Vagina (tissue), 2 donors: ENCODE measurements around the gene WWOX. TPM values are rescaled to one million over a fixed set of nuclear protein-coding genes. Genes with fewer than 3 reads are reported as not detected.

Source experiments
- DNase-seq, 2 donors: peaks; one replicate each; pipeline ENCODE4 v3.0.0-alpha.2; 2017; ENCODE audit errors: extremely low spot score in 2 of 2
- H3K27ac ChIP-seq: fragments of 200-600 bp; sonication (generic); one replicate; pipeline ENCODE4 v1.5.1; 2019
- H3K27me3 ChIP-seq: fragments of 200-600 bp; sonication (generic); one replicate; pipeline ENCODE4 v1.5.1; 2019
- H3K36me3 ChIP-seq, 2 donors: fragments of 200-600 bp; sonication (generic); one replicate each; pipeline ENCODE4 v1.5.1; 2017 to 2019
- H3K4me1 ChIP-seq: fragments of 200-600 bp; sonication (generic); one replicate; pipeline ENCODE4 v1.5.1; 2019
- H3K4me3 ChIP-seq, 2 donors: fragments of 200-600 bp; sonication (generic); 1 replicate in 1 of 2; 2 replicates in 1 of 2; pipeline ENCODE4 v1.5.1; 2016 to 2019
- H3K9me3 ChIP-seq: fragments of 200-600 bp; sonication (generic); one replicate; pipeline ENCODE4 v1.5.1; 2019
- CTCF ChIP-seq, 3 experiments: fragments of 450-650 bp in 2 of 3; fragments of 200-600 bp in 1 of 3; sonication (generic) in 1 of 3; IDR thresholded peaks; one replicate each; pipeline ENCODE4 v1.5.1; 2017 to 2019; ENCODE audit warnings: antibody characterized with exemption in 3 of 3, mild to moderate bottlenecking in 2 of 3, moderate library complexity in 2 of 3
- POLR2A ChIP-seq, 2 donors: fragments of 450-650 bp; IDR thresholded peaks; one replicate each; pipeline ENCODE4 v1.6.1; 2017; ENCODE audit warnings: antibody characterized with exemption in 2 of 2, mild to moderate bottlenecking in 2 of 2, moderate library complexity in 2 of 2
- POLR2AphosphoS5 ChIP-seq, 2 donors: sonication (generic); formaldehyde crosslinking; IDR thresholded peaks; one replicate each; pipeline ENCODE4 v1.9.0; 2017; ENCODE audit warnings: antibody characterized with exemption in 2 of 2, mild to moderate bottlenecking in 2 of 2, low read depth in 1 of 2; ENCODE audit not compliant: insufficient read depth in 1 of 2
- intact Hi-C: fragments of 100-400 bp; cut with DNase I; formaldehyde crosslinking; loops from one replicate; pipeline ENCODE4 v1.15.1; 2023
- total RNA-seq: library from RNA; depleted of rRNA; stranded (reverse); fragments of >200 nt; gene quantifications from one replicate; pipeline ENCODE4 v1.2.3, GENCODE V29; 2016

Gene WWOX
- total RNA-seq, 1 donor from 2014 or later, result 33.1 TPM

- no peaks in the 10 kb centered on the region for H3K4me1 ChIP-seq
- no peak overlapping the region for H3K4me3 ChIP-seq
- TF ChIP-seq CTCF (IDR thresholded peaks at IDR 0.05) (no peak), POLR2A (IDR thresholded peaks at IDR 0.05) (no peak), POLR2AphosphoS5 (IDR thresholded peaks at IDR 0.05; ENCODE audit: insufficient read depth in 1 of 2, low read depth in 1 of 2) (no peak)
- no peak for DNase-seq
- no peaks in the 10 kb centered on the region for H3K27me3 ChIP-seq
- H3K36me3 ChIP-seq, result no peaks in the 10 kb centered on the region
- H3K27ac ChIP-seq, result no peak overlapping the region
- intact Hi-C loops, result no loop called here
- no peaks in the 10 kb centered on the region for H3K9me3 ChIP-seq
These were observed 1089.3 kb downstream of the WWOX start for GRCh38 chr16:79188739-79189122.

GRCh38 chr16:79190542-79190941 lies 1091.1 kb downstream of the WWOX start:
- intact Hi-C loops, result no loop called here
- Histone ChIP-seq H3K4me3 (no peak overlapping the region), H3K27me3 (no peaks in the 10 kb centered on the region), H3K9me3 (no peaks in the 10 kb centered on the region), H3K36me3 (no peaks in the 10 kb centered on the region), H3K27ac (no peak overlapping the region), H3K4me1 (no peaks in the 10 kb centered on the region)
- TF ChIP-seq POLR2A (IDR thresholded peaks at IDR 0.05), result no peak
- no peak for TF ChIP-seq CTCF (IDR thresholded peaks at IDR 0.05)
- TF ChIP-seq POLR2AphosphoS5 (IDR thresholded peaks at IDR 0.05; ENCODE audit: insufficient read depth in 1 of 2, low read depth in 1 of 2), result no peak
- no peak for DNase-seq

GRCh38 chr16:79191933-79192332 lies 1092.5 kb downstream of the WWOX start:
- no peak overlapping the region for H3K4me3 ChIP-seq
- intact Hi-C loops, result no loop called here
- TF ChIP-seq POLR2A (IDR thresholded peaks at IDR 0.05), result no peak
- TF ChIP-seq CTCF (IDR thresholded peaks at IDR 0.05), result no peak
- TF ChIP-seq POLR2AphosphoS5 (IDR thresholded peaks at IDR 0.05; ENCODE audit: insufficient read depth in 1 of 2, low read depth in 1 of 2), result no peak
- H3K27ac ChIP-seq, result no peak overlapping the region
- no peaks in the 10 kb centered on the region for H3K36me3 ChIP-seq
- H3K4me1 ChIP-seq, result no peaks in the 10 kb centered on the region
- H3K9me3 ChIP-seq, result no peaks in the 10 kb centered on the region
- DNase-seq, result no peak
- no peaks in the 10 kb centered on the region for H3K27me3 ChIP-seq

- Histone ChIP-seq H3K27ac (no peak overlapping the region), H3K4me3 (no peak overlapping the region), H3K9me3 (no peaks in the 10 kb centered on the region), H3K27me3 (no peaks in the 10 kb centered on the region), H3K4me1 (no peaks in the 10 kb centered on the region), H3K36me3 (no peaks in the 10 kb centered on the region)
- no peak for DNase-seq
- TF ChIP-seq POLR2A (IDR thresholded peaks at IDR 0.05), result no peak
- no peak for TF ChIP-seq CTCF (IDR thresholded peaks at IDR 0.05)
- TF ChIP-seq POLR2AphosphoS5 (IDR thresholded peaks at IDR 0.05; ENCODE audit: insufficient read depth in 1 of 2, low read depth in 1 of 2), result no peak
- intact Hi-C loops, result no loop called here
These were observed 1093.5 kb downstream of the WWOX start for GRCh38 chr16:79192904-79193303.

- H3K36me3 ChIP-seq, result no peaks in the 10 kb centered on the region
- no peaks in the 10 kb centered on the region for H3K27me3 ChIP-seq
- H3K27ac ChIP-seq, result no peak overlapping the region
- DNase-seq, result no peak
- no peaks in the 10 kb centered on the region for H3K4me1 ChIP-seq
- intact Hi-C loops, result no loop called here
- H3K9me3 ChIP-seq, result no peaks in the 10 kb centered on the region
- TF ChIP-seq POLR2AphosphoS5 (IDR thresholded peaks at IDR 0.05; ENCODE audit: insufficient read depth in 1 of 2, low read depth in 1 of 2) (no peak), POLR2A (IDR thresholded peaks at IDR 0.05) (no peak), CTCF (IDR thresholded peaks at IDR 0.05) (no peak)
- no peak overlapping the region for H3K4me3 ChIP-seq
These were observed 1094.8 kb downstream of the WWOX start for GRCh38 chr16:79194291-79194690.
